ENCODE measurements around the gene B4GALNT3.

DNA sequence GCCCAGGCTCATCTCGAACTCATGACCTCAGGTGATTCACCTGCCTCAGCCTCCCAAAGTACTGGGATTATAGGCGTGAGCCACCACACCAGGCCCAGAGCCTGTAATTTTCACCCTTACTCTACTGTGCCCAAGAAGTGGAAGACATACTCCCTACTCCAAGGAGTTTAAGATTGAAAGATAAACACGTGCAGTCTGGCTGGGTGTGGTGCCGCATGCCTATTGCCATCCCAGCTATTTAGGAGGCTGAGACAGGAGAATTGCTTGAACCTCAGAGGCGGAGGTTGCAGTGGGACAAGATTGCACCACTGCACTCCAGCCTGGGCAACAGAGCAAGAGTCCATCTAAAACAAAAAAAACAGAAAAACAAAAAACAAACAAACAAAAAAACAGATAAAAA, 113.5 kb downstream of the B4GALNT3 start:
- TF ChIP-seq, protein P1, sequence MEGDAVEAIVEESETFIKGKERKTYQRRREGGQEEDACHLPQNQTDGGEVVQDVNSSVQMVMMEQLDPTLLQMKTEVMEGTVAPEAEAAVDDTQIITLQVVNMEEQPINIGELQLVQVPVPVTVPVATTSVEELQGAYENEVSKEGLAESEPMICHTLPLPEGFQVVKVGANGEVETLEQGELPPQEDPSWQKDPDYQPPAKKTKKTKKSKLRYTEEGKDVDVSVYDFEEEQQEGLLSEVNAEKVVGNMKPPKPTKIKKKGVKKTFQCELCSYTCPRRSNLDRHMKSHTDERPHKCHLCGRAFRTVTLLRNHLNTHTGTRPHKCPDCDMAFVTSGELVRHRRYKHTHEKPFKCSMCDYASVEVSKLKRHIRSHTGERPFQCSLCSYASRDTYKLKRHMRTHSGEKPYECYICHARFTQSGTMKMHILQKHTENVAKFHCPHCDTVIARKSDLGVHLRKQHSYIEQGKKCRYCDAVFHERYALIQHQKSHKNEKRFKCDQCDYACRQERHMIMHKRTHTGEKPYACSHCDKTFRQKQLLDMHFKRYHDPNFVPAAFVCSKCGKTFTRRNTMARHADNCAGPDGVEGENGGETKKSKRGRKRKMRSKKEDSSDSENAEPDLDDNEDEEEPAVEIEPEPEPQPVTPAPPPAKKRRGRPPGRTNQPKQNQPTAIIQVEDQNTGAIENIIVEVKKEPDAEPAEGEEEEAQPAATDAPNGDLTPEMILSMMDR (IDR thresholded peaks at IDR 0.05; ENCODE audit: insufficient read depth, low read length): no peak
- no peak for TF ChIP-seq GABPA (IDR thresholded peaks at IDR 0.05; ENCODE audit: low read depth)
- TF ChIP-seq POLR2AphosphoS5 (IDR thresholded peaks at IDR 0.05; ENCODE audit: low read depth): no peak
